HG02885 (cell line): Measurements from ENCODE around the gene SLN.

ENCODE experiments used
- ATAC-seq: cut with Tn5 transposase; IDR thresholded peaks from one replicate; pipeline ENCODE4 v1.9.1; 2021; ENCODE audit warnings: mild to moderate bottlenecking; ENCODE audit not compliant: unreplicated experiment, poor library complexity

Gene SLN

DNA sequence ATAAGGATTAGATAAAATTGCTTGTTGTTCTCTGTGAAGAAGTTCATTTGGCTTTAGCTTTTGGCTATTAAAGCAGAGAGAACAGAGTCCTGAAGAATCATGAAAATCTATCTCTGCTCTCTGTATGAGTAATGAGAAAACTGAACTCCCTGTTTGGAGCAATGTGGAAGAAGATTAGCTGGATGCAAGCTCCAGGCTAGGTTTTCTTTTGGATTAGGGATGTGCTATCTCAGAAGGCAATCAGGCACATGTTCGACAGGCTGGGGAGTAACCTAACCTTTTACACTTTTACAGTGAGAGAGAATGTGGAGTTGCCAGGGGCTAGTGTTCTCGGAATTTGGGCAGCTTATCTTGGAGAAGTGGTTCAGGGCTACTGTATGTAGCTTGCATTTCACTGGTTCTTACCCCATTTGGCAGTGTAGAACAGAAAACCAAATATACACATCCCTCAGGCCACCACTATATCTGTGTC lies 8.5 kb upstream of the SLN start:
- ATAC-seq, result no peak

DNA sequence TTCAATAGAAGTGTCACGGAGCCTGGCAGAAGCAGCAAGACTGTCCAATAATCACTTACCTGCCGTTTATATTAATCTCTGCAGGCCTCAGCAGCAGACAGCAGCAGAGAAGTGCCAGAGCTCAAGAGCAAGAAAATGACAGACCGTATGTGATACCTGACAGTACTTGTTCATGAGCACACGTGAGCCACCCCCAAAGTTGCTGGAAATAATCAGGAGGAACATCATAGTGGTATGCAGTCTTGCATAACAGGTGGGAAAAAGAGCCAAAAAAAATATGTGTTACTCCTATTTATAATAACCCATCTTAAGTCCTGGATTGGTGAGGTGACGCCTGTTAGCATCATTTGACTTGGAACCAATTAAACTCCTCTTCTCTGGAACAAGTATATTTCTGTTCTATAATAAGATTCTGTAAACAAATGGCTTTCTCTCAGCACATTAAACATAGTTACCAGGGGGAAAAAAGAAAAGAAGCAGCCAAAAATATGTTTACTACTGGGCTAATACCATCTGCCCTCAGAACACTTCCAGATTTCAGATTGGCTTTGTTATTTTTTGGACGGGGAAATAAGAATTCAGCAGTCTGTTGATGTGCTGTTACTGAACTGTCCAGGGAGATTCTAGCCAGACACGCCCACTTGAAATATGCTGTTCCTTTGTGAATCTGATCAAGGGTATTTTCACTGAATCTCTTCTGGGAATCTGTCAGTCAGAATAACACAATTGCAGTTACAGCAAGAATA lies 7.9 kb upstream of the SLN start:
- ATAC-seq, result no peak

DNA sequence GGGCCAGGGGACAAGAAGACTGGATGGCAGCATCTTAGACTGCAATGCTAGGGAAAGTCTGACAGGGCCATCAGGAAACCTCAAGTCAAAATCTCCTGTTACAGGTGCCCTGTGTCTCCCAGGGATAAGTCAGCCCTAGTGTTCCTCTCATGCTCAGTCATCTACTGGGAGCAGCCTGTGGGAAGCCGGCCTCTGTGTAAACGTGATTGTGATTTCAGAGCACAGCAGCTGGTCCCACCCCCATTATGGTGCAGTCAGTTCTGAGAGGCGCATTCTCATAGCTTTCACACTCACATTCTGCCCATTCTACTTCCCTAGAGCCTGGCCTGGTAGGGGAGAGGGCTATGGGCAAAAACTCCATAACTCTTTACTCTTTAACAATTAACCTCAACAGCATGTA lies 7.2 kb upstream of the SLN start:
- no peak for ATAC-seq

DNA sequence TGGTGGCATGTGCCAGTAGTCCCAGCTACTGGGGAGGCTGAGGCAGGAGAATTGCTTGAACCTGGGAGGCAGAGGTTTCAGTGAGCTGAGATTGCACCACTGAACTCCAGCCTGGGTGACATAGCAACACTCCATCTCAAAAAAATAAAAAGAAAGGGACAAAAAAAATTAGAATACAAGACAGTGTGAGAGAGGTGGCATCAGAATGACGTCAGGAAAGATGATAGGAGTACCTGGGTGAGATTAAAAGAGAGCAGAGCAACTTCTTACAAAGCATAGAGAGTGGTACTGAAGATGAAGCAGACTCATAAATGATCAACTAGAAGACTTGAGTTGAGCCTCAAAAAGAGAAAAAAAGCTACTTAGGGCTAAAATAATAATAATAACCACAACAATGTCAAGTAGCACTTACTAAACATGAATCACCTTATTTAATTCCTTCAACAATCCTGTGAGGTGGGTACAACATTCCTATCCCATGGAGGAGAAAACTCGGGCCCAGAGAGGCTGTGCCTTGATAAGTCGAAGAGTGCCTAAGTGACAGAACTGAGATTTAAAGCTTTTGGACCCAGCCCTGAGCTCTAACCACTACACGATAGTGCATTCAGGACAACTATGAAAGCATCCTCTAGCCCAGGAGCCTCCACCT lies 5.2 kb upstream of the SLN start:
- ATAC-seq, result no peak

DNA sequence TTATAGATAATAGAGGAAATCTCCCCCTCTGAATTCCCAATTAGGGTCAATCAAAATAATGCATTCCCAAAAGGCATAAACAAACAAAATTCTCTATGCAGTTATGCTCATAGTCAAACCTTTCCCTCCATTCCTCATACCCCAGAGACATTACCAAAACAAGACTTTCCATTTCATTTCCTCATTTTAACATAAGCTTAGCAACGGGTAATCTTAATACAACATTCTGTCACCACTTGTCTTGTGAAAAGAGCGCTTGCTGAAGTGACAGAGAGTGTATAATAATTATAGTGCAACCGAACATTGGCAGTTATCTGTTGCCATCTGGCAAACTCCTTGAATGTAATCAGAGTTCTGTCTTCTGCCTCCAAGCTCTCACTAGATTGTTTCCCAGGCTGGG lies 1.2 kb upstream of the SLN start:
- peak; percentile 48 for ATAC-seq

DNA sequence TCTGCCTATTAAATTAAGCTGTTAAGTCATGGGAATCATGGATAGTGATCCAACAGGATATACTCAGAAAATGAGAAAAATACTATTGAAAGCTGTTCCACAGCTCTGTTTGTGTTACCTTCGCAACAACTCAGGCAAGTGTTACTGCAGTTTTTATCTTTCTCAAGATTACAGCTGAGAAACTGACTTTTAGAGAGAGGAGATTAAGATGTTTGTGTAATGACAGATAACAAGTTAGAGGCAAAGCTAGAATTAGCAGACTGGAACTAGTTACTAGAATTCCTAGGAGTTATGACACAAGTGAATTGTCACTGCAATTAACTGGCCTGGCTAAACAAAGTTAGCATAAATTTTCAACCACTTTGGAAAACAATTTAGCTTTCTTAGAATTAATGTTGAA lies 1.6 kb downstream of the SLN start:
- ATAC-seq, result no peak

DNA sequence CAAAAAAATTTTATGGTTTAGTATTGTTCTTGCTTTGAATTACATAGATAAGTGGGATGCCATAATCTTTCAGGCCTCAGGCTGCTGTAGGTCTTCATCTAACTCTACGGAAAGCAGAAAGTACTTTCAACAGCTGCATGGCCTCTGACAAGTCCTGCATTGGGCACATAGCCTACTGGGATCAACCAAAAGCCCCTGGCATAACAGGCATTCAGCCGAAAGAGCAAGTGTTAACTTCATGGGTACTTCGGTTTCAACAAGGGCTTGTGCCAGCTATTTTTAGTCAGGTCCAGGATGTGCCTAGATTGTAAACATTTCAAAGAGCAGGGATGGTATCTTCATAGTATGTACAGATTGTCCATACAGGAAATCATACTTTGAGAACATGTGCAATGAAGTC lies 3.1 kb downstream of the SLN start:
- no peak for ATAC-seq

DNA sequence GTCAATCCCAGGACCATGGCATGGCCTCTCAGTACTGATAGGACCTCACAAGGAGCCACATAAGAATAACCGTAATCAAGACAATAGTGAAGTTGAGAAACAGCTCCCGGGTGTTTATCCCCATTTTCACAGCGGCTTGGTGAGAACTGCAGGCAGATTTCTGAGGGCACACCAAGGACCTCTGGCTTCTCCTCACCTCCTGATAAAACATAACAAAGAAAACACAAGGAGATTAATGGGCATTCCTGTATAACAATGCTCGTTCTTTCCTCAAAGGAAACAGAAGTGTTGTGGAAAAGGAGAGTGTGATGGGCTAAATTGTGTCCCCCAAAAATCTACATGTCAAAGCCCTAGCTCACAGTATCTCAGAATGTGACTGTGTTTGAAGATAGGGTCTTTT lies 4.0 kb downstream of the SLN start:
- no peak for ATAC-seq

DNA sequence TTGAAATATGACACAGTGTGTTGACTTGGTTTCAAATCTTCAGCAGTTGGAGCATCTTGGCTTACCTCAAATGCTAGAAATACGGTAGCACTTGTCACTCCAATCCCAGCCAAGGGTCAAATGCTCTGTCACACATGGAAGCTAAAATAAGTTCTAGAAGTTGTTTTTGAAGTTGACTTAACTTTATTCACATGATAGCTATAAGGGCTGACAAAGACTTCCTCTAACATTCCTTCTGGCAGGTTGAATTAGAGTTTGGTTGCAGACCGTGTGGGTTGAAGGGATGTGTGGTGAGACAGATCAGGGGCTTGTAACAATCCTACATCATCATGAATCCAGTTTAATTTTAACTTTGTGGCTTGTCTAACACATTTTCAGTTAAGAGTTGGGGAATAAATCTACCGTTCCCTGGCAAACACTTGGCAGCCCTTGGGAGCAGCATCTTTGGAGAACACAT lies 4.6 kb downstream of the SLN start:
- ATAC-seq, result no peak

DNA sequence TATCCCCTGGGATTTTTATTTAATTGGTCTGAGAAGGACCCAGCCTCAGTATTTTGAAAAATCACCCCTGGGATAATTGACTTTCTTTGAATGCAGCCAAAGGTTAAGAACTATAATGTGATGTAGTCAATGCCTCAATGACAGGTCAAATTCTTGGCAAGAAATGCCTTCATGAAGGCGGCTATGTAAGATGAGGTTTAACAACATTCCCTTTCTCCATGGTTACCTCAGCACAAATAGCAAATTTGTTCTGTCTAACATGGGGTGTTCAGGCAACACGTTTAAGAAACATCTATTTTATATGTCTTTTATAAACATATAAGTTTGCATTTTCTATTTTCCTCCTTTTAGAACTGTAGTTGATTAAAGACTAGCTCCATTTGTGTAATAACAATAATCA lies 5.3 kb downstream of the SLN start:
- no peak for ATAC-seq

DNA sequence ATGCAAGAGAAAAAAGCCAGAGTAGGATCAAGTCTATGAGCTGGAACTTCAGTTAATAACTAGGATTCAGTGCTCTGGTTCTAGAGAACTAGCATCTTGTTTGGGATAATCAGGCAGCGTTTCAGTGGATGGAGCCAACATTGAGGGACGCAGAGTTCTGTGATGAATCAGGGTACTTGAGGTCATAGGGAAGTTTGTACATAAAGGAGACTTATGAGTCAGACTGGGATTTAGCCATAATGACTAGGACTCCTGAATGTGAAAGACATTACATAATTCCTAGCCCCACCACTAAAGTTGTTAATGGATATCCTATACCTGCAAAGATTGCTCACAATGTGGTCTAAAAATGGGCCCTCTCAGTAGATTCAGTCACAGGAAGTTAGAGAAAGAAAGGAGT lies 6.8 kb downstream of the SLN start:
- no peak for ATAC-seq

DNA sequence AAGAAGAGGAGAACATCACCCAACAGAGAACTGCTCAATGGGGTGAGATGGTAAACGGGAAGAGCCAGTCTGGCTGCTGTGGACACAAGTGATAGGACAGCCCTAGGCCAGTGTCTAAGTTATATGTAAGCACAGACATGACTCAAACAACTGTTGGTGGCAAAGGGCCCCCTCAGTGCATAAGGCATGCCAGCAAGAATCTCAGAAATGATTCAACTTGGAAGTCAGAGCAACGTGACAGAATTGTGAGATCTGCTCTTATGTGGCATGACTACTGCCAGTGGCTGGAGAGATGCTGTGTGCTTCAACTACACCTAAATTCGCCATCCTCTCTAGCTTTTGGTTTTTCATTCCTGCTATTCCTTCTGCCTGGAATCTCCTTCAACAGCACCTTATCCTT lies 7.4 kb downstream of the SLN start:
- no peak for ATAC-seq

DNA sequence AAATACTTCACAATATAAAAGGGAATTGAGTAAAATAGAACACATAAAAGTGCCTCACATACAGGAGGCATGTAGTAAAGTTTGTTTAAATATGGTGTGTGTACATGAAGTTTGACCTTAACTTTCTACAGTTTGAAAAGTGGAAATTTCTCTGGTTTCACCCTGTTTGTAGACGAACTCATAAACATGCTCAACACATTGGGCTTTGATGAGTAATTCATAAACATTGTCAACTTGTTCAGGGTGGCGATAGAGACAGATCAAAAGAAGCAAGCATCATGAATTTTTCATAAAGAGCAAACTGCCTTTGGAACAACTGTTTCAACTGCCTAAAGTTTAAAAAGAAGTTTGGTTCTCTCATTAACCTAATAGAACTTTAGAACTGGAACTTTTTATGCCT lies 9.1 kb downstream of the SLN start:
- ATAC-seq, result no peak

DNA sequence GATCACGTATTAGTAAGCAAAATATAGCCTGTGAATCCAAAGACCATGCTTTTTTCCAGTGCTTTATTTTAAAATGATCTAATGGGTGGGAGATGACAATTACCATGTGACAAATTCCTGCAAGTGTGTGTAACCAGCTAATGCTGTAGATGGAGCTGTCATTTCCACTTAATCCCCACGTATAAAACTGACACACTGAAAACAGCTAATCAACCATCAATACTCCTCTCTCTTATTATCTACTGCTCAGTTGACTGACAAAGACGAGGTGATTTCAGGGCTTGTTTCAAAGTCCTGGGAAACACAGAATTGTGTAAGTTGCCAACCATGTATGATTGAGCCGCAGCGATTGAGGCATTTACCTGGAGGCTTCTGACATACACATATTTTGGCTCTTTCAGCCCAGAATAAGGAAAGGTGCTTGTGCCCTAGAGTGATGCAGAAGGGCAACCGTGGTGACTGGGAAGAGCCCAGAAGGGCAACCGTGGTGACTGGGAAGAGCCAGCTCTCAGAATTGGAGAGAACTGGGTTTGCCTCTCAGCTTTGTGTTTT lies 9.7 kb downstream of the SLN start:
- no peak for ATAC-seq

DNA sequence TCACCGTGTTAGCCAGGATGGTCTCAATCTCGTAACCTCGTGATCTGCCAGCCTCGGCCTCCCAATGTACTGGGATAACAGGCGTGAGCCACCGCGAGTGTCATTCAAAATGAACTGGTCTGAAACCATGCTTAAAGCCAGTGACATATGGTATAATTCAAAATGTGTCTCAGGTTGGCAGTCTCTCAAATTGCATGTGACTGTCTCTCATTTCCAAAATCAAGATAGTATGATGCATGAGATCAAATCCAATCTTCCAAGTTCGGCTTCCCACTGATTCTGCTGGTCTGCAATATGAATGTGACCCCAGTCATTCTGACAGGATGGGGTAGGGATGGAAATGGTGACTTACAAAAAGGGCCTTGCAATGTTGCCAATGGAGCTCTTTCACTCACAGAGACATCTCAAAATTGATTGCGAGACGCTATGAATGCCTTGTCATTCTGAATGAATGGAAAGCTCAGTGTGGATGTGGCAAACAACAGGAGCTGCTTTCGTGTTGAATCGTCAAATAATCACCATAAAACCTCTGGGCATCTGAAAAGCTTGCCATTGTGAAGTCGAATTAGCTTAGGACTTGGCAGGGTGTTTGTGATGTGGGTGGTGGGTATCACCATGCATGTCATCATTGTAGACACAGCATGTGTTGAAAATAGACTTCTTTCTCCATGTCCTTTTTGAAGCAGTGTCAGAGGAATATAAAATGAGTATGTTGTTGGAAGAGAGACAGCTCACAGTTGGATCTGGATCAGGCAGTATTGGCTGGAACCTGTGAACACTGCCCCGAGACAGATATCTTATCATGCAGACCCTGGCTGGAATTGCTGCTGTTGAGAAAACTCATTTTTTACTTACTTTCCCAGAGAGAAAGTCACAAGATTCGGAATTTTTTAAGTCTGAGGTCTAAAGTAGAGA lies 12.2 kb downstream of the SLN start:
- no peak for ATAC-seq

DNA sequence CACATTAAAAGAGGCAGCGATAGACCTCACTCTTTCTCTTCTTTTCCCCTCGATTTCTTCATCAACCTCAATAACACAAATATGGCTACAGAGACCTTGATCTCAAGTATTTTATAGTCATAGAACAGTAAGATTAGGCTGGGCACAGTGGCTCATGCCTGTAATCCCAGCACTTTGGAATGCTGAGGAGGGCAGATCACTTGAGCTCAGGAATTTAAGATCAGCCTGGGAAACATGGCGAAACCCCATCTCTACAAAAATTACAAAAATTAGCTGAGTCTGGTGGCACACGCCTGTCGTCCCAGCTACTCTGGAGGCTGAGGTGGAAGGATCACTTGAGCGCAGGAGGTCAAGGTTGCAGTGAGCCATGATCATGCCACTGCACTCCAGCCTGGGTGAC lies 14.6 kb downstream of the SLN start:
- ATAC-seq, result no peak

DNA sequence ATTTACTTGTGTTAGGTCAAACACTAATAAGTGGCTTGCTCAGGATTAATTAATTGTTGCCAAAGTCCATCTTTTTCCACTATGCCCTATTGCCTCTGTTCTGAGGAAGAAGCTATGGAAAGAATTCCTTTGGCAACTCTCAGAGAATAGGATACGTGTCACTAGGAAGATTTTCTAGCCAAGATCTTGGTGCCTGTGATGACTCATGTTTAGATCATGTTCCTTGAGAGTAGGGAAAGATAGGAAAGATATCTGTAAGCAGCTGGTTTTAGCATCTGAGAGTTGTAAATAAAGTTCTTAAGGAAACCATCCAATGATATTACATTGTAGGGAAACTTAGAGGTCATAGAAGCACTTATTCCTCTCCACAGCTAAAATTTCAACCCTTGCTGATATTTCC lies 15.7 kb downstream of the SLN start:
- no peak for ATAC-seq

DNA sequence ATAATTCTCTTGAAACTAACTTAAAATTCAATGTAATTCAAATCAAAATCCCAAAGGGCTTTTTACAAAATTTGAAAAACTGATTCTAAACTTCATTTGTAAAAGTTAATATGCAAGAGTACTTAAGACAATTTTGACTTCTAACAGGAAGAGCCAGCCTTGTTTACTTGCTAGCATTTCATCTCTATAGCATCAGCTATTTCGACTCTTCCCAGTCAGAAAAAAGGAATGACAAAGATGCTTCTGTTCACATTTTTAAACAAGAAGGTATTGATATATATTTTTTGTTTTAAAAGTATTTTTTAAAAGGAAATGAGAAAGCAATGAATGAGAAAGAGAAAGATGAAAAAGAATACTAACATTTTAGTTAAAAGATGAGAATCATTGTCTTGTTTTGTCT lies 16.4 kb downstream of the SLN start:
- no peak for ATAC-seq

DNA sequence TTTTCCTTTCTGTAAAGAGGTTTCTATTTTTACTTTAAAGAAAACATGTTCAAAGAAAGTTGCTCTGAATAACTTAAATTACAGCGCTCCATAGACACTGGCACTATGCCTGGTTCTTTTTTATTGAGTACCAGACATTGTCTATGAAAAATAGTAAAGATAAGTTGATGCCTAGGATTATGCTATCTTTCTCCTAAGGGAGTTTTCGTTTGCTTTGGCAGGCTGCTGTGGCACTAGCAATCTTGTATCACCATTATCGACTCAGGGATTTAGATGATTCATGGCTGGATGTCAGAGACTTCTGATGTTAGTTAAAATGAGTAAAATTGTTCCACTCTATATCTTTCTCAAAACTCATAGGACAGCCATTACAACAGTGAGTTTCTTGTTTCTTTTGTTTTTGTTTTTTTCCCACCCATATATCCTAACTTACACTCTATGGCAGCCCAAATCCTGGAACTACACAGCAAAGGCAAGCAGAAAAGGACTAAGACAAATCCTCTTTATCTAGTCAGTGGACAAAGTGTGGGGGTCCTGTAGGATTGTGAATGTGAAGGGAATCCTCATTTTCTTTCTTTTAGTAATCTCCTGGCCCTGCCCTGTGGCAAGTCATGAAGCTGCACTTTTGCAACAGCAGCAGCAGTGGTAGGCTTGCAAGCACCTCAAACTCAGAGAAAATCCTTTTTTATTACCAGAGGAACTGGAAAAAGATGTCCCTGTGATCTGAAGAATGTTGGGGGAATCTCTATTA lies 20.7 kb downstream of the SLN start:
- no peak for ATAC-seq
